Natural killer cell (primary cell): ENCODE data around the gene DNPH1. TPM values are rescaled to one million over a fixed set of nuclear protein-coding genes. Genes with fewer than 3 reads are reported as not detected.

Experiments used
- ATAC-seq, 3 donors: fragments of 150-1000 bp in 2 of 3; fragments of 200-7000 bp in 1 of 3; cut with Tn5 transposase; 1 replicate in 1 of 3; 2 replicates in 2 of 3; pipeline ENCODE4 v1.10.0; 2021; ENCODE audit warnings: mild to moderate bottlenecking in 2 of 3, moderate library complexity in 2 of 3
- DNase-seq, 2 donors: peaks; one replicate each; pipeline versions ENCODE4 v3.0.0 to v3.0.0-alpha.2; 2013 to 2021; ENCODE audit warnings: mixed read lengths in 1 of 2
- H3K27ac ChIP-seq: one replicate; pipeline ENCODE4 v1.5.1; 2013; ENCODE audit warnings: mild to moderate bottlenecking, low read length
- H3K27me3 ChIP-seq: one replicate; pipeline ENCODE4 v1.6.1; 2013; ENCODE audit warnings: low read length; ENCODE audit not compliant: control insufficient read depth, insufficient read depth
- H3K36me3 ChIP-seq: one replicate; pipeline ENCODE4 v1.6.1; 2013; ENCODE audit warnings: low read length; ENCODE audit not compliant: control insufficient read depth, insufficient read depth
- H3K4me1 ChIP-seq: one replicate; pipeline ENCODE4 v1.6.1; 2013; ENCODE audit warnings: low read length; ENCODE audit not compliant: control insufficient read depth, insufficient read depth
- H3K4me3 ChIP-seq: one replicate; pipeline ENCODE4 v1.5.1; 2013; ENCODE audit warnings: low read length
- H3K9me3 ChIP-seq: one replicate; pipeline ENCODE4 v1.6.1; 2013; ENCODE audit warnings: low read length; ENCODE audit not compliant: control insufficient read depth, insufficient read depth
- H3K27ac Mint-ChIP-seq, 2 donors: one replicate each; pipeline ENCODE4 v1.8.0; 2022; ENCODE audit warnings: mild to moderate bottlenecking in 2 of 2, mixed read lengths in 2 of 2, moderate library complexity in 1 of 2
- H3K27me3 Mint-ChIP-seq, 2 donors: one replicate each; pipeline ENCODE4 v1.8.0; 2022; ENCODE audit warnings: low read depth in 2 of 2, mixed read lengths in 2 of 2
- H3K36me3 Mint-ChIP-seq: one replicate; pipeline ENCODE4 v1.8.0; 2022; ENCODE audit warnings: mixed read lengths
- H3K4me1 Mint-ChIP-seq, 2 donors: one replicate each; pipeline ENCODE4 v1.8.0; 2022; ENCODE audit warnings: mixed read lengths in 2 of 2
- H3K4me3 Mint-ChIP-seq: one replicate; pipeline ENCODE4 v1.8.0; 2022; ENCODE audit warnings: mild to moderate bottlenecking, moderate library complexity, mixed read lengths
- H3K9me3 Mint-ChIP-seq, 2 donors: one replicate each; pipeline ENCODE4 v1.8.0; 2022; ENCODE audit warnings: mixed read lengths in 2 of 2
- WGBS: methylation state at CpG from one replicate; pipeline ENCODE4 v1.1.7; 2013; ENCODE audit warnings: missing lambda C conversion rate; ENCODE audit not compliant: insufficient coverage; 5-methylcytosine and 5-hydroxymethylcytosine counted together
- intact Hi-C: fragments of 100-400 bp; cut with micrococcal nuclease; formaldehyde crosslinking; loops from one replicate; pipeline ENCODE4 v1.14.2; 2022
- total RNA-seq, 4 donors: library from RNA; stranded (reverse); fragments of 120-200 nt in 1 of 4; gene quantifications; one replicate each; pipeline versions ENCODE4 v1.2.3 to v1.2.4, GENCODE V29; 2013 to 2022
- TF ChIP-seq, protein P1 (sequence below): fragments of 200-600 bp; IDR thresholded peaks from one replicate; pipeline ENCODE4 v1.8.0; 2022; ENCODE audit warnings: antibody characterized with exemption

DNPH1 gene
- total RNA-seq, 3 donors from 2014 or later (not counting 1 experiment from before 2014, with no cell fraction given): 6.1 to 10.2 (median 8.0) TPM

- Mint-ChIP-seq H3K27ac (peak overlapping the region in 1 of 2 donors; percentile 72), H3K9me3 (no peaks in the 10 kb centered on the region), H3K36me3 (no peaks in the 10 kb centered on the region), H3K4me1 (peaks cover 14 to 15% of the 10 kb centered on the region in 2 donors), H3K4me3 (no peak overlapping the region), H3K27me3 (peaks cover 0 to 1% of the 10 kb centered on the region in 2 donors)
- Histone ChIP-seq H3K4me1 (peaks cover 40% of the 10 kb centered on the region), H3K27ac (no peak overlapping the region), H3K36me3 (peaks cover 4% of the 10 kb centered on the region), H3K4me3 (no peak overlapping the region), H3K27me3 (peaks cover 2% of the 10 kb centered on the region), H3K9me3 (no peaks in the 10 kb centered on the region)
- TF ChIP-seq, protein P1, sequence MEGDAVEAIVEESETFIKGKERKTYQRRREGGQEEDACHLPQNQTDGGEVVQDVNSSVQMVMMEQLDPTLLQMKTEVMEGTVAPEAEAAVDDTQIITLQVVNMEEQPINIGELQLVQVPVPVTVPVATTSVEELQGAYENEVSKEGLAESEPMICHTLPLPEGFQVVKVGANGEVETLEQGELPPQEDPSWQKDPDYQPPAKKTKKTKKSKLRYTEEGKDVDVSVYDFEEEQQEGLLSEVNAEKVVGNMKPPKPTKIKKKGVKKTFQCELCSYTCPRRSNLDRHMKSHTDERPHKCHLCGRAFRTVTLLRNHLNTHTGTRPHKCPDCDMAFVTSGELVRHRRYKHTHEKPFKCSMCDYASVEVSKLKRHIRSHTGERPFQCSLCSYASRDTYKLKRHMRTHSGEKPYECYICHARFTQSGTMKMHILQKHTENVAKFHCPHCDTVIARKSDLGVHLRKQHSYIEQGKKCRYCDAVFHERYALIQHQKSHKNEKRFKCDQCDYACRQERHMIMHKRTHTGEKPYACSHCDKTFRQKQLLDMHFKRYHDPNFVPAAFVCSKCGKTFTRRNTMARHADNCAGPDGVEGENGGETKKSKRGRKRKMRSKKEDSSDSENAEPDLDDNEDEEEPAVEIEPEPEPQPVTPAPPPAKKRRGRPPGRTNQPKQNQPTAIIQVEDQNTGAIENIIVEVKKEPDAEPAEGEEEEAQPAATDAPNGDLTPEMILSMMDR: no peak
- WGBS: 91% methylated on average over 11 of the region's 11 CpGs
- intact Hi-C loops: no loop called here
- ATAC-seq (no peak), DNase-seq (no peak)
Measured at GRCh38 chr6:43226192-43226851, 3.0 kb downstream of the DNPH1 start.

GRCh38 chr6:43223175-43223574 lies 6.1 kb downstream of the DNPH1 start:
- H3K36me3 ChIP-seq: peaks cover 8% of the 10 kb centered on the region
- peak in 1 of 2 donors; percentile 26 for DNase-seq
- no peak overlapping the region for H3K4me3 Mint-ChIP-seq
- no peaks in the 10 kb centered on the region for H3K27me3 Mint-ChIP-seq
- TF ChIP-seq, protein P1: no peak
- H3K4me3 ChIP-seq: no peak overlapping the region
- no peaks in the 10 kb centered on the region for H3K36me3 Mint-ChIP-seq
- no peaks in the 10 kb centered on the region for H3K9me3 ChIP-seq
- no peaks in the 10 kb centered on the region for H3K9me3 Mint-ChIP-seq
- H3K27me3 ChIP-seq: no peaks in the 10 kb centered on the region
- H3K4me1 ChIP-seq: peaks cover 26% of the 10 kb centered on the region
- intact Hi-C loops: no loop called here
- H3K27ac ChIP-seq: peak overlapping the region; percentile 90
- ATAC-seq: no peak
- 96% methylated on average over 14 of the region's 14 CpGs for WGBS
- peak overlapping the region; percentile 14 to 72 for H3K27ac Mint-ChIP-seq
- peaks cover 10% of the 10 kb centered on the region in 2 donors for H3K4me1 Mint-ChIP-seq

- no peak overlapping the region for H3K27ac ChIP-seq
- H3K27ac Mint-ChIP-seq: peak overlapping the region; percentile 14 to 72
- H3K4me1 Mint-ChIP-seq: peaks cover 10% of the 10 kb centered on the region in 2 donors
- no peaks in the 10 kb centered on the region for H3K36me3 Mint-ChIP-seq
- no peaks in the 10 kb centered on the region for H3K27me3 Mint-ChIP-seq
- ATAC-seq (no peak), DNase-seq (peak in 1 of 2 donors; percentile 25)
- peaks cover 10% of the 10 kb centered on the region for H3K36me3 ChIP-seq
- H3K4me3 ChIP-seq: no peak overlapping the region
- 90% methylated on average over 15 of the region's 15 CpGs for WGBS
- peaks cover 23% of the 10 kb centered on the region for H3K4me1 ChIP-seq
- H3K27me3 ChIP-seq: no peaks in the 10 kb centered on the region
- intact Hi-C loops: no loop called here
- TF ChIP-seq, protein P1: no peak
- no peaks in the 10 kb centered on the region for H3K9me3 ChIP-seq
- no peak overlapping the region for H3K4me3 Mint-ChIP-seq
- H3K9me3 Mint-ChIP-seq: no peaks in the 10 kb centered on the region
Measured at GRCh38 chr6:43222418-43223059, 6.7 kb downstream of the DNPH1 start.
